SK-N-SH (cell line): ENCODE data around the gene MYBPH. TPM values are rescaled to one million over a fixed set of nuclear protein-coding genes. Genes with fewer than 3 reads are reported as not detected.

ENCODE experiments used
- CTCF ChIA-PET: fragments of 300-600, 350-600 bp; formaldehyde crosslinking; extraction: SDS; loops from one replicate; lab custom pipeline; 2021; lab: Yijun Ruan, JAX
- POLR2A ChIA-PET: fragments of 350-600 bp; sonication (Branson Sonifier 250); formaldehyde crosslinking; extraction: SDS; loops from one replicate; lab custom pipeline; 2020; ENCODE audit warnings: antibody characterized with exemption, inconsistent platforms; lab: Yijun Ruan, JAX
- DNase-seq: peaks from one replicate; pipeline ENCODE4 v3.0.0; 2012
- H2AFZ ChIP-seq: fragments of 200-600 bp; sonication (generic); 2 replicates; pipeline ENCODE4 v1.8.1; 2016; ENCODE audit warnings: antibody characterized with exemption, mild to moderate bottlenecking, low read depth
- H3F3A ChIP-seq: fragments of 200-600 bp; sonication (generic); replicated peaks from 2 replicates; pipeline ENCODE3; 2016; ENCODE audit warnings: antibody characterized with exemption, mild to moderate bottlenecking; ENCODE audit not compliant: insufficient read depth
- H3K27ac ChIP-seq, 2 experiments: fragments of 200-500 bp in 1 of 2; fragments of 200-600 bp in 1 of 2; sonication (Bioruptor generic) in 1 of 2; sonication (generic), shearing (Covaris generic) in 1 of 2; 2 replicates each; pipeline versions ENCODE4 v1.5.1 to v1.6.1; 2014 to 2016; ENCODE audit warnings: low read depth in 2 of 2, inconsistent platforms in 1 of 2, low read length in 1 of 2, mild to moderate bottlenecking in 1 of 2, mixed read lengths in 1 of 2
- H3K27me3 ChIP-seq: fragments of 200-600 bp; sonication (generic), shearing (Covaris generic); 2 replicates; pipeline ENCODE4 v1.6.1; 2016; ENCODE audit warnings: mixed run types; ENCODE audit not compliant: insufficient read depth
- H3K36me3 ChIP-seq, 2 experiments: fragments of 200-500 bp in 1 of 2; fragments of 200-600 bp in 1 of 2; sonication (Bioruptor generic) in 1 of 2; sonication (generic) in 1 of 2; replicated peaks in 1 of 2; 2 replicates each; pipeline versions ENCODE3 to v1.5.1; 2014 to 2016; ENCODE audit warnings: low read length in 1 of 2, mild to moderate bottlenecking in 1 of 2; ENCODE audit not compliant: insufficient read depth in 2 of 2, control insufficient read depth in 1 of 2
- H3K4me1 ChIP-seq, 2 experiments: fragments of 200-500 bp in 1 of 2; fragments of 200-600 bp in 1 of 2; sonication (Bioruptor generic) in 1 of 2; sonication (generic), shearing (Covaris generic) in 1 of 2; 2 replicates each; pipeline versions ENCODE4 v1.5.1 to v1.6.1; 2014 to 2016; ENCODE audit warnings: low read depth in 1 of 2, low read length in 1 of 2, mixed run types in 1 of 2; ENCODE audit not compliant: insufficient read depth in 2 of 2, control insufficient read depth in 1 of 2
- H3K4me2 ChIP-seq: fragments of 200-600 bp; sonication (generic), shearing (Covaris generic); 2 replicates; pipeline ENCODE4 v1.6.1; 2017; ENCODE audit warnings: mixed run types
- H3K4me3 ChIP-seq, 2 experiments: fragments of 200-500 bp in 1 of 2; fragments of 200-600 bp in 1 of 2; sonication (Bioruptor generic) in 1 of 2; sonication (generic), shearing (Covaris generic) in 1 of 2; 2 replicates each; pipeline versions ENCODE4 v1.5.1 to v1.8.1; 2014 to 2016; ENCODE audit warnings: low read depth in 2 of 2, inconsistent platforms in 1 of 2, low read length in 1 of 2, mild to moderate bottlenecking in 1 of 2, mixed read lengths in 1 of 2, moderate library complexity in 1 of 2
- H3K79me2 ChIP-seq: fragments of 200-600 bp; sonication (generic); 2 replicates; pipeline ENCODE4 v1.8.1; 2017; ENCODE audit warnings: mild to moderate bottlenecking; ENCODE audit not compliant: insufficient read depth
- H3K9ac ChIP-seq: fragments of 200-600 bp; sonication (generic); 2 replicates; pipeline ENCODE4 v1.6.1; 2017; ENCODE audit warnings: mixed run types
- H3K9me2 ChIP-seq: fragments of 200-600 bp; sonication (generic); 2 replicates; pipeline ENCODE4 v1.6.1; 2017; ENCODE audit warnings: mixed run types
- H3K9me3 ChIP-seq: fragments of 200-600 bp; sonication (generic); 2 replicates; pipeline ENCODE4 v1.6.1; 2017; ENCODE audit warnings: mixed run types, mild to moderate bottlenecking, moderate library complexity
- H4K20me1 ChIP-seq: fragments of 200-600 bp; sonication (generic); 2 replicates; pipeline ENCODE4 v1.6.1; 2017; ENCODE audit warnings: mild to moderate bottlenecking, mixed run types; ENCODE audit not compliant: insufficient read depth
- EZH2phosphoT487 ChIP-seq: fragments of 200-600 bp; sonication (generic); IDR thresholded peaks from 2 replicates; pipeline ENCODE4 v1.6.1; 2017; ENCODE audit warnings: low read depth, mixed run types, mild to moderate bottlenecking, antibody characterized with exemption, moderate library complexity, borderline replicate concordance
- FOXJ3 ChIP-seq: sonication (generic); formaldehyde crosslinking; IDR thresholded peaks from 2 replicates; pipeline ENCODE4 v1.5.1; 2020; ENCODE audit warnings: mild to moderate bottlenecking, missing genetic modification reagents
- JUND ChIP-seq: IDR thresholded peaks from 2 replicates; pipeline ENCODE4 v1.4.0; 2012
- NRF1 ChIP-seq: IDR thresholded peaks from 2 replicates; pipeline ENCODE4 v1.6.1; 2012; ENCODE audit warnings: low read depth, mild to moderate bottlenecking, low read length
- POLR2AphosphoS5 ChIP-seq: IDR thresholded peaks from 2 replicates; pipeline ENCODE4 v1.6.1; 2012; ENCODE audit warnings: low read depth, low read length
- REST ChIP-seq: IDR thresholded peaks from 2 replicates; pipeline ENCODE4 v1.6.1; 2012; ENCODE audit warnings: mild to moderate bottlenecking, low read depth, low read length, moderate library complexity
- RFX5 ChIP-seq: IDR thresholded peaks from 2 replicates; pipeline ENCODE4 v1.6.1; 2012; ENCODE audit warnings: mild to moderate bottlenecking, improper control_type of control experiment, low read length
- TEAD4 ChIP-seq: IDR thresholded peaks from 2 replicates; pipeline ENCODE4 v1.4.0; 2012; ENCODE audit warnings: mild to moderate bottlenecking, borderline replicate concordance; ENCODE audit not compliant: insufficient read depth
- USF2 ChIP-seq: fragments of 150-350 bp; IDR thresholded peaks from 2 replicates; pipeline ENCODE4 v1.6.1; 2017; ENCODE audit warnings: antibody characterized with exemption, low read length, low read depth, borderline replicate concordance
- YY1 ChIP-seq: IDR thresholded peaks from 2 replicates; pipeline ENCODE4 v1.4.0; 2012; ENCODE audit warnings: low read depth, mild to moderate bottlenecking
- WGBS: methylation state at CpG from one replicate; pipeline ENCODE4 v1.1.6; 2017; ENCODE audit warnings: low lambda C conversion rate; 5-methylcytosine and 5-hydroxymethylcytosine counted together
- polyA plus RNA-seq, 3 experiments: library from polyadenylated mRNA; depleted of rRNA; stranded (reverse); fragments of >200 nt; gene quantifications; 2 replicates each; pipeline ENCODE4 v1.2.3, GENCODE V29; 2012

MYBPH gene
- polyA plus RNA-seq, 1 of the 3 experiments (the other 2 are of a cell fraction), result 0.12 TPM

GRCh38 chr1:203225071-203225470 lies 49.4 kb upstream of the MYBPH start:
- Histone ChIP-seq H3K4me2 (no peak overlapping the region), H3F3A (no peaks in the 10 kb centered on the region), H3K36me3 (no peaks in the 10 kb centered on the region), H3K27me3 (peaks cover 62% of the 10 kb centered on the region), H3K27ac (no peak overlapping the region), H3K9ac (no peak overlapping the region), H3K9me3 (no peaks in the 10 kb centered on the region), H4K20me1 (no peaks in the 10 kb centered on the region), H3K9me2 (no peaks in the 10 kb centered on the region), H3K79me2 (no peaks in the 10 kb centered on the region), H3K4me1 (no peaks in the 10 kb centered on the region), H2AFZ (no peak overlapping the region), H3K4me3 (no peak overlapping the region)
- ChIA-PET CTCF (interaction anchor here (0.9 to 23.6 kb wide), 8 partner anchors 9 to 186 kb away, joined by 3 to 602 read pairs (median 10); partner anchors contain the start of gene ADORA1), POLR2A (no interaction called here)
- 16% methylated on average over 3 of the region's 4 CpGs for WGBS
- TF ChIP-seq TEAD4, result no peak
- no peak for TF ChIP-seq RFX5
- TF ChIP-seq JUND, result no peak
- TF ChIP-seq EZH2phosphoT487, result no peak
- TF ChIP-seq USF2, result no peak
- TF ChIP-seq FOXJ3 (CRISPR knock-in tag), result no peak
- TF ChIP-seq YY1, result no peak
- no peak for DNase-seq

GRCh38 chr1:203223012-203223775 lies 47.6 kb upstream of the MYBPH start:
- POLR2A ChIA-PET, result no interaction called here
- Histone ChIP-seq H3K79me2 (no peaks in the 10 kb centered on the region), H4K20me1 (no peaks in the 10 kb centered on the region), H3K27ac (no peak overlapping the region), H3K4me2 (no peak overlapping the region), H3K9me2 (no peaks in the 10 kb centered on the region), H3K9ac (no peak overlapping the region), H3K27me3 (peaks cover 69% of the 10 kb centered on the region), H3K4me1 (no peaks in the 10 kb centered on the region), H2AFZ (no peak overlapping the region)
- 50% methylated on average over 11 of the region's 18 CpGs for WGBS
- CTCF ChIA-PET, result interaction anchor here (1.3 to 23.6 kb wide), 3 partner anchors 45 to 184 kb away, joined by 5 to 602 read pairs (median 454); partner anchors contain the start of gene ADORA1
- no peak for TF ChIP-seq POLR2AphosphoS5
- TF ChIP-seq RFX5, result no peak
- TF ChIP-seq NRF1, result no peak
- no peak for TF ChIP-seq REST
- TF ChIP-seq, all 33 proteins: peak for 0
- H3K9me3 ChIP-seq, result no peaks in the 10 kb centered on the region
- no peak for DNase-seq
- H3K36me3 ChIP-seq, result no peaks in the 10 kb centered on the region
- no peak overlapping the region for H3K4me3 ChIP-seq
- H3F3A ChIP-seq, result no peaks in the 10 kb centered on the region
